Activated CD4-positive, alpha-beta T cell treated with anti-CD3 and anti-CD28 coated beads for 4 hours (primary cell): ENCODE results near the gene PLEKHM2.

Experiments used
- DNase-seq, 2 donors: peaks; one replicate each; pipeline ENCODE4 v3.0.0-alpha.2; 2020

Gene PLEKHM2

DNA sequence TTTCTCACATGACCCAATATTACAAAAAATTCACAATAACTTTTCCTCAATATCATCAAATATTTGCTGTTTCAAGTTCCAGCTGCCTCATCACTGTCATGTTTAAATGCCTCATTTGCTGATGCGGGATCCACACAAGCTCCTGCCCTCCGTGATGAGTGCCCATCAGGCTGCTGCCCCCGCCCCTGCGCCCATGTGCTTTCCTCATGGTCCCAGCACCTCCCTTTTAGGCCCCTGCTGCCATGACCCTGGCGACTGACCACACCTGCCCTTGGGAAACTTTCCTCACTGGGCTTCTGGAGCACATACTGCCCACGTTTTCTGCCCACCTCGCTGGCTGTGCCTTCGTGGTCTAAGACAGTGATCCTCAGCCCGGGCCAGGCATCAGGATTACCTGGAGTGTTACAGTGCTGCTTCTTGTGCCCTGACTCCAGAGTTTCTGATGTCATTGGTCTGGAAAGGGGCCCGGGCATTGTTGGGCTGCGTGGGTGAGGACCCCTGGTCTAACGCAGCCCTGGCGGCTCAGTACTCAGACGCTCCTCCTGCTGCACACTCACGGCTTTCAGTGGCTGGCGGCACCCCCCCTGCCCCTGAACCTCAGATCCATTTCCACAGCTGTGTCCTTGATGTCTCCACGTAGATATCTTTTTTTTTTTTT, 20.5 kb downstream of the PLEKHM2 start:
- DNase-seq = no peak

DNA sequence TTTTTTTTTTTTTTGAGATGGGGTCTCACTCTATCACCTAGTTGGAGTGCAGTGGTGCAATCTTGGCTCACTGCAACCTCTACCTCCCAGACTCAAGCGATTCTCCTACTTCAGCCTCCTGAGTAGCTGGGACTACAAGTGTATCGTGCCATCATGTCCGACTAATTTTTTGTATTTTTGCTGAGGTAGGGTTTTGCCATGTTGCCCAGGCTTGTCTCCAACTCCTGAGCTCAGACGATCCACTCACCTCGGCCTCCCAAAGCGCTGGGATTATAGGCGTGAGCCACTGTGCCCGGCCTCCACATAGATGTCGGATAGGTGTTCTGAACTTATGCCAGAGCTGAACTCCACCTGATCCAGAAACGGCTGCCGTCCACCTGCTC, 21.1 kb downstream of the PLEKHM2 start:
- no peak for DNase-seq

DNA sequence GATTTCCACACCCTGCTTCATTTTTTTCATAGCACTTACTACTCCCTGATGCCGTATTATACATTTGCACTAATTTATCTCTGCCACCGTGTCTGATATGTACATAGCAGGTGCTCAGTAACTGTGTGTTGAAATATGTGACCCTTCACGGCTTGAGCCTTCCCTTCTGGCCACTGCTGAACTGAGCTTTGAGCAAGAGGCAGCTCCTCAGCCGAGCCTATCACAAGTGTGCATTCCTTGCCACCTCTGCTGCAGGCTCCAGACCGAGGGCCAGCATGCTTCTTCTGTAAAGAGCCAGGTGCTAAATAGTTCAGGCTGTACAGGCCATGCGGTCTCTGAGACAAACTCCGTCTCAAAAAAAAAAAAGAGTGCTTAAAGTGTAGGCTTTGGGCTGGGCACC, 22.6 kb downstream of the PLEKHM2 start:
- DNase-seq = no peak

DNA sequence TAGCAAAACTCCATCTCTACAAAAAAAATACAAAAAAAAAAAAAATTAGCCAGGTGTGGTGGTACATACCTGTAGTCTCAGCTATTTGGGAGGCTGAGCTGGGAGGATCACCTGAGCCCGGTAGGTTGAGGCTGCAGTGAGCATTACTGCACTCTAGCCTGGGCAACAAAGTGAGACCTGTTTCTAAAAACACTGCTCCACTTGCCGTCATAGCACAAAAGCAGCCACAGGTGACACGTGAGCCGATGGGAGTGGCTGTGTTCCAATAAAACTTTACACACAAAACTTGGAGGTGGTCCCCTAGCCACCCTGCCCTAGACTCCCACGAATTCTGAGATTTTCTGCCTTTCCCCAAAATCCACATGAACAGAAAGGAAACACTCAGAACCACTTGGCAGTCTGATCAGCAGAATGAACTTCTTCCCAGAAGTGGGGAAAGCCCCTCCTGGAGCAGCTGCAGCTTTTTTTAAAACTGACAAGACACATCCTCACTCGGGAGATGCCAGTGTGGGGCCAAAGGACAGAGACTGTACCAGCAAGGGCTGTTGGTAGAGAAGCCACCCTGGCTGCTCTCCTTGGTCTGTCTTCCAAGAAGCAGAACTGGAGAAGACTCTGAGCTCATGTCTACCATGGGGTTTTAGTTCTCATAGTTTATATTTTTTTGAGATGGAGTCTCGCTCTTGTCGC, 23.3 kb downstream of the PLEKHM2 start:
- no peak for DNase-seq

DNA sequence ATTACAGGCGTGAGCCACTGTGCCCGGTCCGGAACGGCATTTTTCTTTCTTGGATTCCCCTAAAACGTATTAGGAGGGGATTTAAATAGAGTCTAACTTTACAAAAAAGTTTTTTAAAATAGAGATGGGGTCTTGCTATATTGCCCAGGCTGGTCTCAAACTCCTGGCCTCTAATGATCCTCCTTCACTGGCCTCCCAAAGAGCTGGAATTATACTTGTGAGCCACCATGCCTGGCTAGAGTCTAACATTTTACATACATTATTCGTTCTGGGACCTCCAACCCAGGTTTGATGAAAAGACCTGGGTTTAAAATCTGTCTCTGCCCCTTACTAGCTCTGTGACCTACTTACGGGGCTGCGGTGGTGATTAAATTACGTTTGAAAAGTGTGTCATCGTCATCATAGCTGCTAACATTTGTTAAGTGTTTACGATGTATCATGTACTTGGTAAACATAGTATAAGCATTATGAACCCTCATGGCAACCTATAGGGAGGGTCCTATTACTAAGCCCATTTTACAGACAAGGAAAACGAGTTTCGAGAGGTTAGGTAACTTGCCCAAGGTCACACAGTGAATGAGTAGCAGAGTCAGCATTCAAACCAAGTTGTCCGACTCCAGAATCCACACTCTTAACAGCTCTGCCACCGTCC, 24.5 kb downstream of the PLEKHM2 start:
- DNase-seq = no peak

DNA sequence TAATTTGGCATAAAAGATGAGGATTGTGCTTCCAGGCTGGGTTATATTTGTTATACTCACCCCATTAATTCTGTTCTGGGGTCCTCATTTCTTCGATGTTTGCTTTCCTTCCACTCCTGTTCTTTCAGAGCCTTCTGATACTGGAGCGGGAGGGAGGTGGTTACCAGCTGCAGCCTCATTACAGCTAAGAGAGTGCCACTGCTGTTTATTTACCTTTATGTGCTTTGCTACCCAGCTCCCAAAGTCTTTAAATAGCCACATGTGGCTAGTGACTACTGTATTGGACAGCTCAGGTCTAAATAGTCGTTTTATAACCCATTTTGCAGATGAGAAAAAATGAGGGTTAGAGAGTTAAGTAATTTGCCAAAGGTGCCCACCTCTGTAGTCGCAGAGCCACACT, 25.1 kb downstream of the PLEKHM2 start:
- no peak for DNase-seq

DNA sequence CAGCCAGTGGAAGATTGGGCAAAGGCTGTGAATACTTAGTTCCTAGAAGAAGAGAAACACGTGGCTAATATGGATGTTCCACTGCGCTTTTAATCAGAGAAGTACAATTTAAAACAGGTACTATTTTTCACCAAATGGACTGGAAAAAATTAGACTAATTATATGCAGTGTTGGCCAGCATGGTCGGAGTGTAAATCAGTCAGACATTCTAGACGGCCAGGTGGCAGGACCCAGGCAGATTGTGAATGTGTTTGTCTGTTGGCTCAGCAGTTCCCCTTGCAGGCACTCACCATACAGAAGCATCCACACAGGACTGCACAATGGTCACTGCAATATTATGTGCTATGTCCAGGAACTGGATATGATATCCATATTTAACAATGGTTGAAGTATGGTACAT, 28.0 kb downstream of the PLEKHM2 start:
- no peak for DNase-seq

DNA sequence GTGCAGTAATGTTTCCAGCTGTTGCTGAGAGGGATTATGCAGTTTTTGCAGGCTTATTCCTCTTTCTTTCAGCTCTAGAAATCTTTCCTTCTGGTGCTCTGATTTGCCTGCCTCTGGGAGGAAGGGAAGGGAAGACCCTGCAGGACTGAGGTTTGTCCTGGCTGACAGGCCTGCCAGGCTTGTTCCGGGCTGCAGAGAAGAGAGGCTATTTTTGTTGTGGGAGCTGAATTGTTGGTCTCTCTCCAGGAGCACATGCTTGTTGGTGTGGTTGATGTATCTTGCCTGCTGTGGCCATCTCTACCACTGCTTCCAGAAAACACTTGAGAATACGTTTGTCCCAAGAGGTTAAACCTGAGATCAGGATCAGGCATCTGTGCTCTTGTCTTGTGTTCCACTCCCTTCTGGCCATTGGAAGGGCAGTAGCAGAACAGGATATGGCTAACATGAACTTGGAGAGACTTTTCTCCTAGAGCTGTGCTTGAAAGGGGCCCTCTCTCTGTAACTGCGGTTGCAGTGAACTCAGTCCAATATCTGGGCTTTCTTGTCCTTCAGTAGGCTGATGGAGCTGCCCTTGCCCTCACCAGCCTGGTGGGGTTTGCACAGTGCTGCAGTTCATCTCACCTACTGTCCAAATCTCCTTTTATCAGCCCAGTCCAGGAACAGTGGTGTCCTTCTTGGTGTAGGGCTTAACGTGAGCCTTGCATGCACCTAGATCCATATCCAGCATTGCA, 30.5 kb downstream of the PLEKHM2 start:
- no peak for DNase-seq

DNA sequence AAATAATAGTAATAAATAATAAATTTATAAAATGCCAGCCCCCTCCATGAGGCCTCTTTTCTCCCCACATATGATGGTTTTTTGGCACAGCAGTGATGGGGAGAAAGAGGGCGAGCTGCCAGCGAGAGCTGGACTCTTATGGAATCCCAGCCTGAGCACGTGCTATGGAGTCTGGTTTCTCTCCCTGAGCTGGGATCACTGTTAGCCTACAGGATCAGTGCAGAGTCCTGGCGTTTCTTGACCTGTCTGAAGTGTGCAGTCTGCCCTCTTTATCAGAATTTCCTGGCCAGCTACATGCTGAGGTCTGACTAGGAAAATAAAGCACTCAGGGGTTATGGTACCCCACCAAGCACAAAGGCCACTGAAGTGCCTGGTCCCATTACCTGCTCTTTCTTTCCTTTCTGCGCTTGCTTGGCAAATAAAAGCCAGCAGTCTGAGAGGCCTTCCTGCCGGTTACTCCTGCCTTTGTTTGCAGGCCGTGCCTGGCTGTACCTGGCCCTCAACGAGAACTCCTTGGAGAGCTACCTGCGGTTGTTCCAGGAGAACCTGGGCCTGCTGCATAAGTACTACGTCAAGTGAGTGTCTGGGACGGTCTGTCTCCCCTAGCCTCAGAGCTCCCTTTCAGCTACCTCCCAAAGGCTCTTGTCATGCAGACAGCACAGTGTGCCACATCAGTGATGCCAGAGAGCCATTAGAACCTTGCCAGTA, 33.5 kb downstream of the PLEKHM2 start:
- no peak for DNase-seq

DNA sequence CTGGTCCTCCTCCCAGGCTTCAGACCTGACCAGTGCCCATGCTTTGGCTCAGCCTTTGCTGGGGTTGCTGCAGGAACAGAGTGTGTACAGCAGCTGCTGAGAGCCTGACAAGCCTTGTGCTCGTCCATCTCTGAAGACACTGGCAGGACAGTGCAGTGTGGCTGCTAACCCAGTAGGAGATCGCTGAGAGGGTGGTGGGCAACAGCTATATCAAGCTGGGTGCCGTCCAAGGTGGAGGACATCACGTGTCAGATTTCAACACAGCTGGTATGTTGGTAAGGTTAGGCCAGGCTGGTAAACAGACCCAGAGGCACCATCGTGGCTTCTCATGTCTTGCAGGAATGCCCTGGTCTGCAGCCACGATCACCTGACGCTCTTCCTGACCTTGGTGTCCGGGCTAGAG, 34.1 kb downstream of the PLEKHM2 start:
- no peak for DNase-seq

DNA sequence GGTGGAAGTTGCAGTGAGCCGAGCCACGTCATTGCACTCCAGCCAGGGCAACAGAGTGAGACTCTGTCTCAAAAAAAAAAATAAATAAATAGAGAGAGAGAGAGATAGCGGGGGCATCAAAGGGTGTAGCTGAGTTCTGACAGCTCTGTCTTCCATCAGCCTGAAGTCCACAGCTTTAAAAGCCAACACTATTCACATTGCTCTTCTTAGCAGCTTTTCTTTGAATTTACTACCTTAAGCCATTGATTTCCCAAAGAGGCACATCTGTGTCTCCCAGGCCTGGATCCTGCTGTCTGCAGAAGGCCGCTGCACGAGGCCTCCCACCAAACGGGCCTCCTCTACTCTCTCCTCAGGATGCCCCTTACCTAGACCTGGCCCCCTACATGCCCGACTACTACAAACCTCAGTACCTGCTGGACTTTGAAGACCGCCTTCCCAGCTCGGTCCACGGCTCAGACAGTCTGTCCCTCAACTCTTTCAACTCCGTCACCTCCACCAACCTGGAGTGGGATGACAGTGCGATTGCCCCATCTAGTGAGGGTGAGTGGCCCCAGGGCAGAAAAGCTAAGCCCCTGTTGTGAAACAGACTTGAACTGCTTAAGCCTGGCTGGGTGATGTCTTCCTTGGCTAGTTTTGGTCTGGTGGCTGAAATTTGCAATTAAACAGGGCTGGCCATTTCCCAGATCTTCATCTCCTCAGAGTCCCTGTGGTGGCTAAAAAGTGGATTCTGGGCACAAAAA, 35.4 kb downstream of the PLEKHM2 start:
- DNase-seq = no peak

DNA sequence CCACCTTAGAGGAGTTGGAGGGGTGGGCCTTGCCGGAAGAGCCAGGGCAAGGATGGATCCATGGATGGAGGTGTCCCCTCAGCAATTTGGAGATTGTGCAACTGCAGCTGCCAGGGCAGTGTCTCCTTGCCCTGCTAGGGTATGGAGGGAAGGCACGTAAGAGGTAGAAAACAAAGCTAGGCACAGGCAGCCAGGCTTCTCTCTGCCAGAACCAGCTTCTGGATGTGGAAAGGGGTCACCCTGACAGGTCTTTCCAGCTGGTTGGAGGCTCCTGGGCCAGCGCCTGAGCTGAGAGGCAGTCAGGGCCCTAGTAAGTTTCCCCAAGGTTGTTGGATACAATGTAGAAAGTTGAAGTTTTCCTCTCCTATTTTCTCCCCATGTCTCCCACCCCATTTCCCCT, 36.7 kb downstream of the PLEKHM2 start:
- no peak for DNase-seq

DNA sequence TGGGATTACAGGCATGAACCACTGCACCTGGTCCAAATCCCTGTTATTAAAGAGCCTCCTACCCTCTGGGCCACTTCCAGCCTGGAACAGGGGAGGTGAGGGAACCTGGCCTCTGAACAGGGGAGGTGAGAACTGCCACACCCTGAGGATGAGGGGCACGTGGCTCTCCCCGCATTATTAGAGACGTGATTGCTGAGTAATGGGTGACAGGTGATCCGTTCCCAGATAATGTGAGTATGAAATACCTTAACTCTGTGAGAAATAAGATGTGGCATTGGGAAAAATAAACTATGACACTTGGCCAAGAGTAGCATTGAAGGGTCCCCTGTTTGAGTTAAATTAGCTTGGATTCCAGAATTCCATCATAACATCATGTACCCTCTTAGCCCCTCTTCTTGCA, 38.3 kb downstream of the PLEKHM2 start:
- no peak for DNase-seq

DNA sequence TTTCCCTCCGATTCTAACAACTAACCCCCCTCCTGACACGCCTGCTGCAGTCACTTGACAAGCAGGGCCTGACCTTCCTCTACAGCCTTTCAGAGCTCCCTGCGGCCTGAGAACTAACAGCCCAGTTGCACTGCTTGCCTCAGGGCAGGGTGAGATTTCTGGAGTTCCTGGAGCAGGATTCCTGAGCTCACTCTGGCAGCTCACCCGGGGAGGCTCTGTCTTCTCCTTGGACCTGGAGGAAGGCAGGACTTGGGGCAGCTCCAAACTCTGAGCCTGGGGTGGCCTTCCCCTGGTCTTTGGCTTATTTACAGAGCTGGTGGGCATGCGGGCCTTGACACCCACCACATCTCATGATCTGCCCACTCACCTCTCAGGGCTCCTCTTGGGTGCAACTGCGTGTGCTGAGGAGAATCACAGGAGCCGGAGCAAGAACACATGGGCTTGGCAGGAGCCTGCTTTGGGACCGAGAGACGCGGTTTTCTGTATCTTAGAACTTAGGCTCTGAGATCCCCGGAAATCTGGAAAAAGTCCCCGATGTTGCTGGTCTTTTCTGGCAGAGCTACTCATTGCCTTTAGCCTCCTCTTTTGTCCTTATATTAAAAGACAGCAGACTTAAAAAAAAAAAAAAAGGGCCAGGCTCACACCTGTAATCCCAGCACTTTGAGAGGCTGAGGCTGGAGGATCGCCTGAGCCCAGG, 38.9 kb downstream of the PLEKHM2 start:
- DNase-seq = no peak

DNA sequence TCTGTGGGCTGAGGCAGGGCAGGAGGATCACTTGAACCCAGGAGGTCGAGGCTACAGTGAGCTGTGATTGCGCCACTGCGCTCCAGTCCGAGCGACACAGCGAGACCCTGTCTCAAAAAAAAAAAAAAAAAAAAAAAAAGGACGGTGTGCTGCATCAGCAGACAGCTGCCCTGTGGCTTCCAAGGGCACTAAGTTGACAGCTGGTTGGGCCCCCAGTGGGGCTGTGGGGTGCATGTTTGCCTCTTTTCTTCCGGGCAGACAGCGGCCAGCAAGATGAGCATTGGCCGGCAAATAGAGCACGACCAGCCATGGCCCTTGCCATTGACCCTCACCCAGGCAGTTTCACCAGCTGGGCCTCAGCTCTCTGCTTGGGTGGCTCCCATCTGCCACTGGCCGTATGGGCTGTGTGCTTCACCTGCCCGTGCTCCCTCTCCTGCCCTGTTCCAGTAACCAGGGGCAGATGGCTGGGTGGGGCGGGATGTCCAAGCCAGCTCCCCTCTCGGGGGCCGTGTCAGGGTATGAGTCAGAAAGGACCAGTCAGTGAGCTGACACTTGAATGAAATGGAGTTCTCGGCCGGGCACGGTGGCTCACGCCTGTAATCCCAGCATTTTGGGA, 39.6 kb downstream of the PLEKHM2 start:
- DNase-seq = no peak

DNA sequence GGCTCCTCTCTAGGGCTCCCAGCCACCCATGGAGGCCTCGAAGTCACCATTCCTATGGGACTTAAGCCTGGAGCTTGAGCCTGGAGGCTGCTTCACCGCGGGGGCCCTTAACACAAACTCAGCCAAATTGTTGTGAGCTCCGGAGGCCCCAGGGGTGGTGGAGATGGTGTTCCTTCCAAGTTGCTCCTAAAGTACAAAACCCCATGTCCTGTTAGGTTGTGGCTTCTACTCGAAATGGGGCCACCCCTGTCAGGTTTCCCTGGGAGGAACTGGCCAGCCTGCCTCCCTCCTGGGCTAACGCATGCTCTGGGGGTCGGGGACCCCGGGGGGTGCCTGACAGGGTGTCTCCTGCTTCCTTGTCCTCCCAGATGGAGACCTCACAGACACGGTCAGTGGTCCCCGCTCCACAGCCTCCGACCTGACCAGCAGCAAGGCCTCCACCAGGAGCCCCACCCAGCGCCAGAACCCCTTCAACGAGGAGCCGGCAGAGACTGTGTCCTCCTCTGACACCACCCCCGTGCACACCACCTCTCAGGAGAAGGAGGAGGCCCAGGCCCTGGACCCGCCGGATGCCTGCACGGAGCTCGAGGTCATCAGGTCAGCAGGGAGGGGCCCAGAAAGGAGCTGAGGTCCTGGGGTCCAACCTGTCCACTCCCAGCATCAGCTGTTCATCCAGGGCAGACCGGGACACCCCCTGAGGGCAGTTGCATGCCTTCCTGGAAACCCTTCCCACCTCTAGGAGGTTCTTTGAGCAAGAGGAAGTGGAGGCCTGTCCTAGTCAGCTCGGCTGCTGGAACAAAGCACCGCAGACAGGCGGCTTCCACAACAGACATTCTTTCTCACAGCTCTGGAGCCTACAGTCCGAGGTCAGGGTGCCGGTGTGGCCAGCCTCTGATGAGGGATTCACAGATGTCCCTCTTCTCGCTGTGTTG, 41.1 kb downstream of the PLEKHM2 start:
- DNase-seq = no peak

DNA sequence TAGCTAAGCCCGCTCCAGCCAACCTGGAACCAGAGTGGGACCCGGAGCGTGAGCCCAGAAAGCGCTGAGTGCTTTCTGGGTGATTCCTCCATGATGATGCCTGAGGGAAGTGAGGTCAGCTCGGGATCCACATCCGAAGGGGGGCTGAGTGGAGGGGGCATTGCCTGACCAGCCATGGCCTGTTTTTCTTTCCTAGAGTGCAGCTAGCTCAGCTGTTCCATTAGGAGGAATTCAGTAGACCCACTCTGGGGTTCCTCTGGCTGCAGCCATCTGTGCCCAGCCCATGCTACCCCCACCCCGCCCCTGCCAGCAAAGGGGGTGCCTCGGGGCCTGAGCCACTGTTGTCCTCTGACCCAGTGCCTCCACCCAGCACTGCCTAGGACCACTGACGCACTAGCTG, 42.4 kb downstream of the PLEKHM2 start:
- DNase-seq = no peak

DNA sequence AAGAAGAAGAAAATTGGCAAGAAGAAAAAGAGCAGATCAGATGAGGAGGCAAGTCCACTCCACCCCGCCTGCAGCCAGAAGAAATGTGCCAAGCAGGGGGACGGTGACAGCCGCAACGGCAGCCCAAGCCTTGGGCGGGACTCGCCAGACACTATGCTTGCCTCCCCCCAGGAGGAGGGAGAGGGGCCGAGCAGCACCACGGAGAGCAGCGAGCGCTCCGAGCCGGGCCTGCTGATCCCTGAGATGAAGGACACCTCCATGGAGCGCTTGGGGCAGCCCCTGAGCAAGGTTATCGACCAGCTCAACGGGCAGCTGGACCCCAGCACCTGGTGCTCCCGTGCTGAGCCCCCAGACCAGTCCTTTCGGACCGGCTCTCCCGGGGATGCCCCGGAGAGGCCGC, 42.9 kb downstream of the PLEKHM2 start:
- no peak for DNase-seq

DNA sequence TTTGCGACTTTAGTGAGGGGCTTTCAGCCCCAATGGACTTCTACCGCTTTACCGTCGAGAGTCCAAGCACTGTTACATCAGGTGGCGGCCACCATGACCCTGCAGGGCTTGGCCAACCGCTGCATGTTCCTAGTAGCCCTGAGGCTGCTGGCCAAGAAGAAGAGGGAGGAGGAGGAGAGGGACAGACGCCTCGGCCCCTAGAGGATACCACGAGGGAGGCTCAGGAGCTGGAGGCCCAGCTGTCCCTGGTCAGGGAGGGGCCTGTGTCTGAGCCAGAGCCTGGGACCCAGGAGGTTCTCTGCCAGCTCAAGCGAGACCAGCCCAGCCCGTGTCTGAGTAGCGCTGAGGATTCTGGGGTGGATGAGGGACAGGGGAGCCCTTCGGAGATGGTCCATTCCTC, 43.3 kb downstream of the PLEKHM2 start:
- no peak for DNase-seq

DNA sequence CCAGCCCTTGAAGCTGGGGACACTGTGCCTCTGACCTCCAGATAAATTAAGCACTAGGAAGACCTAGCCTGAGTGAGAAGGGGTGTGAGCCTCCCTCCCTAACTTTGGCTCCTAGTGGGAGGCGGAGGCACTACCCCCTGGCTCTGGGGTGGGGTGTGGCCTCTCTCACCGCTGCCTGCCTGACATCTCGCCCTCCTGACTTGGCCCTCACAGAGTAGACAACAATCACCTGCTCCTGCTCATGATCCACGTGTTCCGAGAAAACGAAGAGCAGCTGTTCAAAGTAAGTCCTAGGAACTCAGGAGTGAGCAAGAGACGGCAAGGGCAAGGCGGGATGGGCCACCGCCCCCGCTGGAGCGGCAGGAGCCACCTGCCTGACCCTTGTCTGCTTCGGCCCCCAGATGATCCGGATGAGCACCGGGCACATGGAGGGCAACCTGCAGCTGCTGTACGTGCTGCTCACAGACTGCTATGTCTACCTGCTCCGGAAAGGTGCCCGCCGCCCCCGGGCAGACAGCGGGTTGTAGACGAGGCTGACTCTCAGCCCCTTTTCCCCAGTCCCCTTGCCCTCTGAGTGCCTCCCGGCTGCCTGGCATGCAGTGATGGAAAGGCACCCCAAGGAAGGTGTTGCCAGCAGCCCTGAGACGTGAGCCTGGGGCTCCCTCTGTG, 43.9 kb downstream of the PLEKHM2 start:
- DNase-seq = no peak
